Lower leg skin (tissue), 3 donors: ENCODE data around the gene NOP9.

Experiments used
- POLR2A ChIP-seq, 2 donors: fragments of 450-650 bp; IDR thresholded peaks; one replicate each; pipeline ENCODE4 v1.6.1; 2016 to 2017; ENCODE audit warnings: antibody characterized with exemption in 2 of 2, mild to moderate bottlenecking in 1 of 2, moderate library complexity in 1 of 2
- TF ChIP-seq, protein P1 (sequence below), 3 donors: fragments of 450-650 bp; IDR thresholded peaks; one replicate each; pipeline ENCODE4 v1.5.1; 2016; ENCODE audit warnings: antibody characterized with exemption in 3 of 3, mild to moderate bottlenecking in 3 of 3, moderate library complexity in 2 of 3

- TF ChIP-seq, protein P1, sequence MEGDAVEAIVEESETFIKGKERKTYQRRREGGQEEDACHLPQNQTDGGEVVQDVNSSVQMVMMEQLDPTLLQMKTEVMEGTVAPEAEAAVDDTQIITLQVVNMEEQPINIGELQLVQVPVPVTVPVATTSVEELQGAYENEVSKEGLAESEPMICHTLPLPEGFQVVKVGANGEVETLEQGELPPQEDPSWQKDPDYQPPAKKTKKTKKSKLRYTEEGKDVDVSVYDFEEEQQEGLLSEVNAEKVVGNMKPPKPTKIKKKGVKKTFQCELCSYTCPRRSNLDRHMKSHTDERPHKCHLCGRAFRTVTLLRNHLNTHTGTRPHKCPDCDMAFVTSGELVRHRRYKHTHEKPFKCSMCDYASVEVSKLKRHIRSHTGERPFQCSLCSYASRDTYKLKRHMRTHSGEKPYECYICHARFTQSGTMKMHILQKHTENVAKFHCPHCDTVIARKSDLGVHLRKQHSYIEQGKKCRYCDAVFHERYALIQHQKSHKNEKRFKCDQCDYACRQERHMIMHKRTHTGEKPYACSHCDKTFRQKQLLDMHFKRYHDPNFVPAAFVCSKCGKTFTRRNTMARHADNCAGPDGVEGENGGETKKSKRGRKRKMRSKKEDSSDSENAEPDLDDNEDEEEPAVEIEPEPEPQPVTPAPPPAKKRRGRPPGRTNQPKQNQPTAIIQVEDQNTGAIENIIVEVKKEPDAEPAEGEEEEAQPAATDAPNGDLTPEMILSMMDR (IDR thresholded peaks at IDR 0.05) = no peak
- no peak for TF ChIP-seq POLR2A (IDR thresholded peaks at IDR 0.05)
These were observed 44.8 kb upstream of the NOP9 start for GRCh38 chr14:24254630-24255392.
